CD8-positive, alpha-beta memory T cell (primary cell): Measurements from ENCODE around the gene NTN4. TPM values are rescaled to one million over a fixed set of nuclear protein-coding genes. Genes with fewer than 3 reads are reported as not detected.

Experiments
- CTCF ChIA-PET: fragments of 350-600 bp; sonication (Branson Sonifier 250); formaldehyde crosslinking; loops from one replicate; lab custom pipeline; 2021; ENCODE audit warnings: antibody characterized with exemption; lab: Charles Lee
- POLR2A ChIA-PET: fragments of 350-600 bp; sonication (Branson Sonifier 250); formaldehyde crosslinking; loops from one replicate; lab custom pipeline; 2021; ENCODE audit warnings: antibody characterized with exemption; lab: Charles Lee
- DNase-seq, 5 donors: peaks; one replicate each; pipeline versions ENCODE4 v3.0.0 to v3.0.0-alpha.2; 2020 to 2022; ENCODE audit warnings: mixed read lengths in 1 of 5
- H3K27ac ChIP-seq: one replicate; pipeline ENCODE4 v1.7.0; 2013; ENCODE audit warnings: low read depth, mild to moderate bottlenecking, low read length, moderate library complexity
- H3K27me3 ChIP-seq: 2 replicates; pipeline ENCODE4 v1.7.0; 2013; ENCODE audit warnings: low read length, mild to moderate bottlenecking; ENCODE audit not compliant: insufficient read depth, poor library complexity, severe bottlenecking
- H3K36me3 ChIP-seq: 2 replicates; pipeline ENCODE4 v1.7.0; 2013; ENCODE audit warnings: mild to moderate bottlenecking, low read length, moderate library complexity; ENCODE audit not compliant: insufficient read depth
- H3K4me1 ChIP-seq: 2 replicates; pipeline ENCODE4 v1.7.0; 2013; ENCODE audit warnings: mild to moderate bottlenecking, low read length, moderate library complexity; ENCODE audit not compliant: insufficient read depth
- H3K4me3 ChIP-seq: 2 replicates; pipeline ENCODE4 v1.7.0; 2013; ENCODE audit warnings: mild to moderate bottlenecking, low read length
- H3K9me3 ChIP-seq: 2 replicates; pipeline ENCODE4 v1.7.0; 2013; ENCODE audit warnings: mild to moderate bottlenecking, low read length
- H3K27ac Mint-ChIP-seq, 8 donors: one replicate each; pipeline ENCODE4 v1.8.0; 2020 to 2021; ENCODE audit warnings: mixed read lengths in 8 of 8, mild to moderate bottlenecking in 6 of 8, inconsistent platforms in 3 of 8, moderate library complexity in 3 of 8
- H3K27me3 Mint-ChIP-seq, 2 donors: one replicate each; pipeline ENCODE4 v1.8.0; 2020 to 2021; ENCODE audit warnings: mixed read lengths in 2 of 2, mild to moderate bottlenecking in 1 of 2, moderate library complexity in 1 of 2
- H3K36me3 Mint-ChIP-seq, 3 donors: one replicate each; pipeline ENCODE4 v1.8.0; 2020 to 2021; ENCODE audit warnings: mixed read lengths in 3 of 3, inconsistent platforms in 1 of 3, mild to moderate bottlenecking in 1 of 3
- H3K4me1 Mint-ChIP-seq, 3 donors: one replicate each; pipeline ENCODE4 v1.8.0; 2020 to 2021; ENCODE audit warnings: mixed read lengths in 3 of 3, inconsistent platforms in 1 of 3, mild to moderate bottlenecking in 1 of 3
- H3K4me3 Mint-ChIP-seq, 7 donors: one replicate each; pipeline ENCODE4 v1.8.0; 2020 to 2021; ENCODE audit warnings: mixed read lengths in 7 of 7, mild to moderate bottlenecking in 6 of 7, moderate library complexity in 4 of 7, inconsistent platforms in 2 of 7
- H3K9me3 Mint-ChIP-seq, 5 donors: one replicate each; pipeline ENCODE4 v1.8.0; 2020 to 2022; ENCODE audit warnings: mixed read lengths in 5 of 5, mild to moderate bottlenecking in 3 of 5, moderate library complexity in 2 of 5, inconsistent platforms in 1 of 5
- polyA plus RNA-seq: library from polyadenylated mRNA; unstranded; fragments of 300-500 nt; fragmentation: Illumina TruSeq; gene quantifications from one replicate; pipeline ENCODE4 v1.2.3, GENCODE V29; 2021
- total RNA-seq, 2 experiments: library from RNA; stranded (reverse); gene quantifications; one replicate each; pipeline ENCODE4 v1.2.3, GENCODE V29; 2021

The NTN4 gene
- total and polyA plus RNA-seq, 3 experiments from 2014 or later = 4.2 TPM; not detected in 2

GRCh38 chr12:95805864-95806671, 15.5 kb upstream of the NTN4 start:
- H3K9me3 Mint-ChIP-seq = no peaks in the 10 kb centered on the region
- Histone ChIP-seq H3K36me3 (no peaks in the 10 kb centered on the region), H3K4me3 (no peak overlapping the region), H3K27me3 (no peaks in the 10 kb centered on the region), H3K9me3 (no peaks in the 10 kb centered on the region), H3K27ac (no peak overlapping the region), H3K4me1 (no peaks in the 10 kb centered on the region)
- H3K36me3 Mint-ChIP-seq = no peaks in the 10 kb centered on the region
- H3K27ac Mint-ChIP-seq = peak overlapping the region; percentile 3 to 100 (median 86)
- peak overlapping the region in 4 of 7 donors; percentile 10 to 38 (median 23) for H3K4me3 Mint-ChIP-seq
- H3K27me3 Mint-ChIP-seq = peaks cover 9 to 41% of the 10 kb centered on the region in 2 donors
- H3K4me1 Mint-ChIP-seq = peaks cover 9 to 13% (median 11%) of the 10 kb centered on the region in 3 donors
- peak in 2 of 5 donors; percentile 11 to 58 for DNase-seq
- ChIA-PET CTCF (no interaction called here), POLR2A (no interaction called here)

- POLR2A ChIA-PET = no interaction called here
- H3K9me3 ChIP-seq = no peaks in the 10 kb centered on the region
- CTCF ChIA-PET = no interaction called here
Measured at GRCh38 chr12:95804291-95804690, 13.7 kb upstream of the NTN4 start.

DNA sequence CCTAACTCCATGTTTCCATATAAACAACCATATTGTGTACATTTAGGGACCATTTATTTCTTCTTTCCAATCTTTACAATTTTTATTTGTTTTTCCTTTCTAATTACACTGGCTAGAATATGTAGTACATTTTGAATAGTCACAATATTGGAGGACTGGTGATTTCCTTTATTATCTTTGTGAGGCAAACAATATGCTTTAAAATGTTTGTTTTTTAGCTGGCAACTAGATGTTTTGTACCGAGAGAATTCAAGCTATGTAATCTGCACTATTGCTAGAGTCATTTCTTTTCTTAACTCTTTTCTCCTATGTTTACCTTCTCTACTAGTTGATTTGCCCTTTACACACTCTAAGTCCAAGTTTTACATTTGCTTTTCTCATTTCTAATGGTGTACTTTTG, 13.3 kb upstream of the NTN4 start:
- no peaks in the 10 kb centered on the region for H3K36me3 ChIP-seq
- ChIA-PET CTCF (no interaction called here), POLR2A (no interaction called here)
- no peak for DNase-seq
- Mint-ChIP-seq H3K27me3 (peaks cover 9 to 29% of the 10 kb centered on the region in 2 donors), H3K4me1 (peaks cover 9 to 13% (median 11%) of the 10 kb centered on the region in 3 donors), H3K36me3 (no peaks in the 10 kb centered on the region), H3K27ac (no peak overlapping the region), H3K4me3 (no peak overlapping the region), H3K9me3 (no peaks in the 10 kb centered on the region)
- no peak overlapping the region for H3K27ac ChIP-seq
- no peaks in the 10 kb centered on the region for H3K4me1 ChIP-seq
- no peaks in the 10 kb centered on the region for H3K27me3 ChIP-seq
- no peaks in the 10 kb centered on the region for H3K9me3 ChIP-seq
- no peak overlapping the region for H3K4me3 ChIP-seq

More at GRCh38 chr12:95804291-95804690, 13.7 kb upstream of the NTN4 start:
- peaks cover 9 to 13% (median 11%) of the 10 kb centered on the region in 3 donors for H3K4me1 Mint-ChIP-seq
- peak overlapping the region in 1 of 8 donors; percentile 41 for H3K27ac Mint-ChIP-seq
- H3K4me3 Mint-ChIP-seq = no peak overlapping the region
- no peak overlapping the region for H3K4me3 ChIP-seq
- peaks cover 10 to 30% of the 10 kb centered on the region in 2 donors for H3K27me3 Mint-ChIP-seq
- H3K4me1 ChIP-seq = no peaks in the 10 kb centered on the region
- H3K9me3 Mint-ChIP-seq = no peaks in the 10 kb centered on the region
- DNase-seq = no peak
- H3K36me3 Mint-ChIP-seq = no peaks in the 10 kb centered on the region
- H3K36me3 ChIP-seq = no peaks in the 10 kb centered on the region
- no peaks in the 10 kb centered on the region for H3K27me3 ChIP-seq
- no peak overlapping the region for H3K27ac ChIP-seq

- DNase-seq = no peak
- H3K27ac Mint-ChIP-seq = no peak overlapping the region
- Histone ChIP-seq H3K27me3 (no peaks in the 10 kb centered on the region), H3K36me3 (no peaks in the 10 kb centered on the region), H3K4me3 (no peak overlapping the region), H3K27ac (no peak overlapping the region), H3K9me3 (no peaks in the 10 kb centered on the region), H3K4me1 (no peaks in the 10 kb centered on the region)
- H3K4me1 Mint-ChIP-seq = peaks cover 9 to 13% (median 11%) of the 10 kb centered on the region in 3 donors
- no peak overlapping the region for H3K4me3 Mint-ChIP-seq
- CTCF ChIA-PET = no interaction called here
- H3K9me3 Mint-ChIP-seq = no peaks in the 10 kb centered on the region
- POLR2A ChIA-PET = no interaction called here
- peaks cover 6 to 27% of the 10 kb centered on the region in 2 donors for H3K27me3 Mint-ChIP-seq
- H3K36me3 Mint-ChIP-seq = no peaks in the 10 kb centered on the region
Measured at GRCh38 chr12:95802482-95803270, 12.1 kb upstream of the NTN4 start.

DNA sequence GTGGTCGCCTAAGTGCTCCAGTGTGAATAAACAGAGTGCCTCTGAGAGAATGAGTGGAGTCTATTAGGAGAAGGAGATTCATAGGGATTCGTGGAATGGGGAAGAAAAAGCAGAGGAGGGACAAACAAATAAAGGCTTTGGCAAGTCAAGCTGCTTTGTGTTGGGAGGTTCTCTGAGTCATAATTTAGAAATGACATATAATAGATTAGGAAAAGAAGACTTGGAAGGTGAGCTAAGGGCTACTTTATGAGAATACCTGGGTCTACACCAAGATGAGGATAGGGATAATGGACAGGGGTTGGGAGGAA, 6.4 kb upstream of the NTN4 start:
- POLR2A ChIA-PET = no interaction called here
- peaks cover 8 to 37% of the 10 kb centered on the region in 2 donors for H3K27me3 Mint-ChIP-seq
- CTCF ChIA-PET = no interaction called here

GRCh38 chr12:95796225-95796981, 5.8 kb upstream of the NTN4 start:
- Histone ChIP-seq H3K27me3 (no peaks in the 10 kb centered on the region), H3K9me3 (no peaks in the 10 kb centered on the region), H3K4me1 (no peaks in the 10 kb centered on the region), H3K4me3 (no peak overlapping the region), H3K36me3 (no peaks in the 10 kb centered on the region), H3K27ac (no peak overlapping the region)
- H3K27ac Mint-ChIP-seq = peak overlapping the region in 4 of 8 donors; percentile 14 to 73 (median 40)
- peaks cover 6 to 15% (median 8%) of the 10 kb centered on the region in 3 donors for H3K4me1 Mint-ChIP-seq
- H3K36me3 Mint-ChIP-seq = no peaks in the 10 kb centered on the region
- ChIA-PET CTCF (no interaction called here), POLR2A (no interaction called here)
- peaks cover 13 to 42% of the 10 kb centered on the region in 2 donors for H3K27me3 Mint-ChIP-seq
- peak overlapping the region in 1 of 7 donors; percentile 57 for H3K4me3 Mint-ChIP-seq
- DNase-seq = no peak
- H3K9me3 Mint-ChIP-seq = no peaks in the 10 kb centered on the region

More for the DNA sequence above, 6.4 kb upstream of the NTN4 start:
- H3K4me1 Mint-ChIP-seq = peaks cover under 1 to 11% (median 7%) of the 10 kb centered on the region in 3 donors
- peak overlapping the region in 4 of 8 donors; percentile 6 to 73 (median 40) for H3K27ac Mint-ChIP-seq
- Histone ChIP-seq H3K4me1 (no peaks in the 10 kb centered on the region), H3K36me3 (no peaks in the 10 kb centered on the region), H3K27me3 (no peaks in the 10 kb centered on the region), H3K9me3 (no peaks in the 10 kb centered on the region), H3K4me3 (no peak overlapping the region), H3K27ac (no peak overlapping the region)
- DNase-seq = no peak
- H3K4me3 Mint-ChIP-seq = no peak overlapping the region
- no peaks in the 10 kb centered on the region for H3K36me3 Mint-ChIP-seq
- H3K9me3 Mint-ChIP-seq = no peaks in the 10 kb centered on the region

DNA sequence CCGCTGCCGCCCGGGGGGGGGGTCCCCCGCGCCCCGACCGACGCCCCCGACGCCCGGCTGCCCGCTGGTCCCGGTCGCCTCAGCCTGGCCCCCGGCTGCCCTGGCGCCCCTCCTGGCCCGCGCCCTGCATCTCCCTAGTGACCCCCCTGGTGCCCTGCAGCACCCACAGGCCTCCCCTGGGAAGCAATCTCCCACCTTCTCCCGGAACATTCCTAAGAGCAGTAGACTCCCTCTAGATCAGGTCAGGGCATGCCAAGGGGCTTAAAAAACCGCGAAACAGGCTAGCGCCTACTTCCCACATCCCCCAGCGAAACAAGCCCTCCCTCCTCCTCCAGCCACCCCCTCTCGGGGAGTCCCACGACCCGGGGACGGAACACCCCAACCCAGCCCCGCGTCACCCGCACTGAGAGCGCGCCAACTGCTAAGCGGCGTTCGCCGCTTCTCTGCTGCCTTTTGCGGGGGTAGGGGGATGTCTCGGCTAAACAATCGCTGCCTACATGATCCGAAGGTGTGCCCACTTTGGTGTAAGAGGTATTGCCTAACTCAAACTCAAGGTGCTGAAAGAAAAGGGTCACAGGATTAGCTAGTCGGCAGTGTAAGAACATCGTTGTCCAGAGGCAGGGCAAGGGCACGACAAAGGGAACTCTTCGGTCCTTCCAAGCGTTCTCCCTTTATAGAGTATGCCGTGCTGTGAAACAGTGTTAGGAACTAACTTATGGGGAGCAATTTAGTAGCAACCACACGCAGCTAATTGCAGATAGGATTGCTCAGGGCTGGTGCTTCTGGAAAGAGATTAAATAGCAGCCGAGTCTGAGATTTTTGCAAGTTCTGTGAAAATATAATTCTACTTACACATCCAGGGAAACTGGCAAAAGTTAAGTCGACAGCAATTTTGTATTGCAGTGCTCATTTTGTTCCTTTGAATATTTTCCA, 619 bp upstream of the NTN4 start:
- Mint-ChIP-seq H3K4me1 (peaks cover 12 to 22% (median 16%) of the 10 kb centered on the region in 3 donors), H3K27ac (peak overlapping the region; percentile 34 to 95 (median 86)), H3K36me3 (no peaks in the 10 kb centered on the region), H3K9me3 (no peaks in the 10 kb centered on the region), H3K4me3 (peak overlapping the region; percentile 85 to 96 (median 88)), H3K27me3 (peaks cover 35 to 70% of the 10 kb centered on the region in 2 donors)
- Histone ChIP-seq H3K4me1 (peaks cover 9% of the 10 kb centered on the region), H3K4me3 (no peak overlapping the region), H3K27ac (no peak overlapping the region), H3K36me3 (no peaks in the 10 kb centered on the region), H3K27me3 (peaks cover 17% of the 10 kb centered on the region), H3K9me3 (no peaks in the 10 kb centered on the region)
- ChIA-PET POLR2A (no interaction called here), CTCF (no interaction called here)
- peak in 4 of 5 donors; percentile 23 to 41 (median 30) for DNase-seq
